ENCODE data around the gene AMACR.

The AMACR gene

GRCh38 chr5:34007621-34008600, at the start of gene AMACR:
TSS of gene AMACR (minus strand) at chr5:34008050. CDS start at chr5:34008019, 31 bp downstream.
- DNase-seq, result peak; percentile 72 to 78

- DNase-seq, result no peak
Observed at GRCh38 chr5:34057569-34057968, 49.7 kb upstream of the AMACR start.

GRCh38 chr5:34057118-34057517, 49.3 kb upstream of the AMACR start:
- no peak for DNase-seq

- DNase-seq, result no peak
Observed at GRCh38 chr5:34055667-34056066, 47.8 kb upstream of the AMACR start.

- DNase-seq, result no peak
Observed at GRCh38 chr5:34054400-34054729, 46.5 kb upstream of the AMACR start.

- DNase-seq, result no peak
Observed at GRCh38 chr5:34053571-34054399, 45.9 kb upstream of the AMACR start.

- DNase-seq, result no peak
Observed at GRCh38 chr5:34053133-34053532, 45.3 kb upstream of the AMACR start.

- no peak for DNase-seq
Observed at GRCh38 chr5:34051374-34051980, 43.6 kb upstream of the AMACR start.

- no peak for DNase-seq
Observed at GRCh38 chr5:34047774-34048572, 40.1 kb upstream of the AMACR start.

- no peak for DNase-seq
Observed at GRCh38 chr5:34047143-34047542, 39.3 kb upstream of the AMACR start.

- DNase-seq, result no peak
Observed at GRCh38 chr5:34045996-34046395, 38.1 kb upstream of the AMACR start.

GRCh38 chr5:34045023-34045422, 37.2 kb upstream of the AMACR start:
- DNase-seq, result no peak

GRCh38 chr5:34043099-34043876, 35.4 kb upstream of the AMACR start, which contains the start of gene C1QTNF3:
TSS of gene C1QTNF3 (minus strand) at chr5:34043213. CDS start at chr5:34043125, 88 bp downstream.
- DNase-seq, result no peak

- no peak for DNase-seq
Observed at GRCh38 chr5:34042321-34042720, 34.5 kb upstream of the AMACR start.

GRCh38 chr5:34041247-34041972, 33.6 kb upstream of the AMACR start:
- DNase-seq, result no peak

- no peak for DNase-seq
Observed at GRCh38 chr5:34040472-34040871, 32.6 kb upstream of the AMACR start.

- DNase-seq, result no peak
Observed at GRCh38 chr5:34039398-34040157, 31.7 kb upstream of the AMACR start.

GRCh38 chr5:34038838-34039237, 31.0 kb upstream of the AMACR start:
- DNase-seq, result no peak

- no peak for DNase-seq
Observed at GRCh38 chr5:34038390-34038789, 30.5 kb upstream of the AMACR start.

- DNase-seq, result no peak
Observed at GRCh38 chr5:34037726-34038125, 29.9 kb upstream of the AMACR start.
